Mucosa of descending colon (tissue), 3 donors: ENCODE data around the gene PTCD3. TPM values are rescaled to one million over a fixed set of nuclear protein-coding genes. Genes with fewer than 3 reads are reported as not detected.
A peak's percentile ranks its signal among the peaks of the same experiment; 100 is the strongest.

Experiments used
- ATAC-seq: fragments of 200-7000 bp; cut with Tn5 transposase; one replicate; pipeline ENCODE4 v1.9.1; 2020; ENCODE audit warnings: mild to moderate bottlenecking, moderate library complexity
- DNase-seq, 3 donors: peaks; one replicate each; pipeline ENCODE4 v3.0.0-alpha.2; 2020
- H3K36me3 ChIP-seq: fragments of 200-600 bp; one replicate; pipeline ENCODE4 v1.8.0; 2021; ENCODE audit warnings: low read depth, mild to moderate bottlenecking
- H3K4me1 ChIP-seq: fragments of 200-600 bp; one replicate; pipeline ENCODE4 v1.8.0; 2021; ENCODE audit warnings: low read depth, mild to moderate bottlenecking
- H3K4me3 ChIP-seq: fragments of 200-600 bp; one replicate; pipeline ENCODE4 v1.8.0; 2021; ENCODE audit warnings: mild to moderate bottlenecking
- H3K9me3 ChIP-seq: fragments of 200-600 bp; one replicate; pipeline ENCODE4 v1.8.0; 2021; ENCODE audit warnings: mild to moderate bottlenecking
- CTCF ChIP-seq: fragments of 200-600 bp; IDR thresholded peaks from one replicate; pipeline ENCODE4 v1.8.0; 2022; ENCODE audit warnings: antibody characterized with exemption, mild to moderate bottlenecking
- intact Hi-C, 2 donors: fragments of 100-400 bp; cut with DNase I in 1 of 2; cut with micrococcal nuclease in 1 of 2; formaldehyde crosslinking; loops; one replicate each; pipeline versions ENCODE4 v1.11.0 to v1.11.1; 2022; cut with DNase I, micrococcal nuclease
- total RNA-seq, 3 donors: library from RNA; stranded (reverse); fragmentation: NEBNext Ultra II Directional in 2 of 3; extraction: Animal tissue kit (Norgen Biotek cat#: 25700) in 2 of 3; gene quantifications; one replicate each; pipeline versions ENCODE4 v1.2.1 to v1.2.4, GENCODE V29; 2021 to 2023
- donor health status: DM: no; HTN: no; CAD: no; lungs with moderate emphysema.
- donor health status: DM: no; HTN: no; CAD: no.
- donor health status: DM: no; HTN: yes; CAD: no.

The PTCD3 gene
- total RNA-seq, 3 donors from 2014 or later: 89.3 to 90.5 (median 90.4) TPM

- no peaks in the 10 kb centered on the region for H3K36me3 ChIP-seq
- intact Hi-C loops: no loop called here
Observed at GRCh38 chr2:86069783-86070339, 36.2 kb upstream of the PTCD3 start.

GRCh38 chr2:86070868-86071267, 35.2 kb upstream of the PTCD3 start:
- Histone ChIP-seq H3K9me3 (no peaks in the 10 kb centered on the region), H3K4me3 (no peak overlapping the region), H3K4me1 (no peaks in the 10 kb centered on the region), H3K36me3 (no peaks in the 10 kb centered on the region)
- intact Hi-C loops: no loop called here
- DNase-seq (no peak), ATAC-seq (no peak)
- no peak for TF ChIP-seq CTCF

More at GRCh38 chr2:86069783-86070339, 36.2 kb upstream of the PTCD3 start:
- no peak for DNase-seq
- H3K4me3 ChIP-seq: no peak overlapping the region
- no peak for TF ChIP-seq CTCF
- no peak for ATAC-seq
- H3K4me1 ChIP-seq: no peaks in the 10 kb centered on the region
- H3K9me3 ChIP-seq: no peaks in the 10 kb centered on the region

DNA sequence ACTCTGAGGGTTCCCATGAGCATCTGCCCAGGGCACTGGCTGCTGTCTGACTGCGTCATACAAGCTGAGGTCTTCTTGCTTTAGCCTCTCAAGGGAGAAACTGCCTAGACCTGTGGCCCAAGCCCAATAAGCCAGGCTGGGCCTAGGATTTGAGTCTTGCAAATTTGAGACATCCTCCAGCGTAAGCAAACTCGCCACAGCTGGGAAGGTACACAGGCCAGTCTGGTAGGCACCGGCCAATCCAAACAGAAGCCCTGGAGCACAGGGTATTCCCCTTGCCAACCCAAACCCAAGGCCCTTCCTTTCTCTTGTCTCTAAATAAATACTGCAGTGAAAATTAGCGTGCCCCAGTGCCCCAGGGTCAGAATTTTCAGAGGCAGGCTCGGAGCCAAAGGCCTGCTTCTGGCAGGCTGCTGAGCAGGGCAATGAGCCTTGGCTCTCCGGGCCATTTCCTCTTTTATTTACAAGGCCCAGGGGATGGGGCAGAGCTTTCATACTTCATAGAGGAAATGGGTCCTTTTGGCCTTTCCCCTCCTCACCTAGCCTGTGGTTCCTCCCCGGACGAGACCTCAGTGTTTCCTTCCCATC, 33.7 kb upstream of the PTCD3 start:
- Histone ChIP-seq H3K36me3 (no peaks in the 10 kb centered on the region), H3K4me1 (no peaks in the 10 kb centered on the region), H3K9me3 (no peaks in the 10 kb centered on the region), H3K4me3 (no peak overlapping the region)
- no peak for TF ChIP-seq CTCF
- intact Hi-C loops: no loop called here
- peak in 1 of 3 donors; percentile 16 for DNase-seq
- peak; percentile 57 for ATAC-seq

DNA sequence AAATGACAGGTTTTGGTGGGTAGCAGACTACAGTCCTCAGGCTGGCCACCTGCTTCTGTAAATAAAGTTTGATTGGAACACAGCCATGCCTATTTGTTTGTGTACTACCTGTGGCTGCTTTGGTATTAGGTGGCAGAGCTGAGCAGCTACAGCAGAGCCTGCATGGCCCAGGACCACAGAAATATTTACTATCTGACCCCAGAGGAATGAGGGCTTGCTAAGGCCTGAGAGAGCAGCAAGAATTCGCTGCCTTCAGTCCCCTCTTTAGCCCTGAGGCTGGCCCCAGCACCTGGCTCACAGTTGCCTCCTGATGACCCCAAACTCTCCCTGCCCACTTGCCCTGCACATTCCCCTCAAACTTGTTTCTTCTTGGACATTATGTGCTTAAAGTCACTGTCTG, 32.8 kb upstream of the PTCD3 start:
- ATAC-seq: no peak
- no peak overlapping the region for H3K4me3 ChIP-seq
- TF ChIP-seq CTCF: no peak
- intact Hi-C loops: no loop called here
- no peak for DNase-seq
- H3K36me3 ChIP-seq: no peaks in the 10 kb centered on the region
- H3K9me3 ChIP-seq: no peaks in the 10 kb centered on the region
- no peaks in the 10 kb centered on the region for H3K4me1 ChIP-seq

DNA sequence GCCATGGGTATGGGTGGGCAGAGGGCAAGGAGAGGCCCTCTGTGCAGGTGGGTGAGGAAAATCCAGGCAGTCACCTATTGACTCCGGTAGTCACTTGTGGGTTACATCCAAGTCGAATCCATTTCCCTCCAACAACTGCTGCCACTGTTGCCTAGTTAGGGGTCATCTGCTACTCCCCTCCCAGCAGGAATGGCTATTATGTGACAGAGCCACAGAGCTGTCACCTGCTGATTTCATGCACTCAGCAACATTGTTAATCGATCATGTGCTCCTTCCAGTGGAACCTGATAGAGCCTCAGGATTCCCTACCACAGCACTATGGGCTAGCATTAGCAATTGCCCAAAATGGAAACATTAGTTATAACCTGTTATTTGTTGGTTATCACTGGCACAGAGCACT, 31.8 kb upstream of the PTCD3 start:
- TF ChIP-seq CTCF: no peak
- Histone ChIP-seq H3K36me3 (no peaks in the 10 kb centered on the region), H3K4me1 (no peaks in the 10 kb centered on the region), H3K4me3 (no peak overlapping the region), H3K9me3 (no peaks in the 10 kb centered on the region)
- no peak for DNase-seq
- ATAC-seq: no peak
- intact Hi-C loops: no loop called here
